HCT116 (cell line): Measurements from ENCODE around the gene NUP42. TPM values are rescaled to one million over a fixed set of nuclear protein-coding genes. Genes with fewer than 3 reads are reported as not detected.

ENCODE experiments used
- ATAC-seq: fragments of 200-7000 bp; cut with Tn5 transposase; 2 replicates; pipeline ENCODE4 v1.9.1; 2020; ENCODE audit warnings: mild to moderate bottlenecking, moderate library complexity
- BruUV-seq: library from RNA; stranded (reverse); fragments of 400-500 nt; replicated peaks from 2 replicates; lab custom pipeline; 2021; lab: Mats Ljungman, UMichigan
- CTCF ChIA-PET: fragments of 300-600 bp; sonication (Branson Sonifier 250); formaldehyde crosslinking; loops from one replicate; lab custom pipeline; 2021; ENCODE audit warnings: antibody characterized with exemption; lab: Charles Lee
- POLR2A ChIA-PET: fragments of 300-600, 350-600 bp; sonication (Branson Sonifier 250); formaldehyde crosslinking; loops from one replicate; lab custom pipeline; 2021; ENCODE audit warnings: antibody characterized with exemption; lab: Charles Lee
- RAD21 ChIA-PET, 2 experiments: fragments of 300-600 bp; sonication (Branson Sonifier 250); formaldehyde crosslinking; loops; one replicate each; lab custom pipeline; 2023; ENCODE audit warnings: low total read pairs in 2 of 2; ENCODE audit not compliant: uncharacterized antibody in 2 of 2, unreplicated experiment in 2 of 2, low non-redundant PET in 1 of 2; lab: Charles Lee
- DNase-seq: peaks from one replicate; pipeline ENCODE4 v3.0.0-alpha.2; 2010; ENCODE audit warnings: low read depth, low spot score
- H2AFZ ChIP-seq: fragments of 200-600 bp; shearing (Covaris generic), sonication (generic); 2 replicates; pipeline ENCODE4 v1.6.1; 2017; ENCODE audit warnings: low read depth, mixed run types, mixed read lengths, antibody characterized with exemption, low read length; ENCODE audit not compliant: poor library complexity, severe bottlenecking
- H3K27ac ChIP-seq: 2 replicates; pipeline ENCODE4 v1.5.1; 2012; ENCODE audit warnings: low read depth, low read length
- H3K27me3 ChIP-seq: fragments of 200-600 bp; sonication (generic); 2 replicates; pipeline ENCODE4 v1.6.1; 2016; ENCODE audit warnings: mixed run types, low read length, mixed read lengths; ENCODE audit not compliant: insufficient read depth
- H3K36me3 ChIP-seq, 2 experiments: fragments of 200-500 bp in 1 of 2; fragments of 200-600 bp in 1 of 2; sonication (Bioruptor generic) in 1 of 2; sonication (generic) in 1 of 2; 2 replicates each; pipeline versions ENCODE4 v1.5.1 to v1.6.1; 2014 to 2016; ENCODE audit warnings: low read length in 2 of 2, inconsistent platforms in 1 of 2, mixed read lengths in 1 of 2, mixed run types in 1 of 2; ENCODE audit not compliant: insufficient read depth in 2 of 2, control insufficient read depth in 1 of 2
- H3K4me1 ChIP-seq, 2 experiments: fragments of 200-600 bp in 1 of 2; sonication (generic) in 1 of 2; 2 replicates each; pipeline versions ENCODE4 v1.5.1 to v1.6.1; 2012 to 2017; ENCODE audit warnings: low read length in 2 of 2, inconsistent platforms in 1 of 2, mild to moderate bottlenecking in 1 of 2, mixed read lengths in 1 of 2, mixed run types in 1 of 2, moderate library complexity in 1 of 2; ENCODE audit not compliant: insufficient read depth in 2 of 2, control insufficient read depth in 1 of 2
- H3K4me2 ChIP-seq: fragments of 200-600 bp; sonication (generic); 2 replicates; pipeline ENCODE4 v1.6.1; 2017; ENCODE audit warnings: mixed run types, low read length, mixed read lengths
- H3K4me3 ChIP-seq, 2 experiments: fragments of 200-600 bp in 1 of 2; sonication (generic) in 1 of 2; replicated peaks in 1 of 2; 2 replicates each; pipeline ENCODE4 v1.5.1; 2011 to 2016; ENCODE audit warnings: low read length in 2 of 2, control low read depth in 1 of 2, low read depth in 1 of 2, mild to moderate bottlenecking in 1 of 2, mixed read lengths in 1 of 2, mixed run types in 1 of 2
- H3K79me2 ChIP-seq: fragments of 200-600 bp; sonication (generic); 2 replicates; pipeline ENCODE4 v1.6.1; 2017; ENCODE audit warnings: mild to moderate bottlenecking, mixed run types, low read length, moderate library complexity, mixed read lengths; ENCODE audit not compliant: insufficient read depth
- H3K9ac ChIP-seq: fragments of 200-600 bp; sonication (generic); 2 replicates; pipeline ENCODE4 v1.6.1; 2016; ENCODE audit warnings: low read length, mixed read lengths
- H3K9me2 ChIP-seq: fragments of 200-600 bp; sonication (generic), shearing (Covaris generic); 2 replicates; pipeline ENCODE4 v1.6.1; 2017; ENCODE audit warnings: mixed run types, mild to moderate bottlenecking, moderate library complexity; ENCODE audit not compliant: insufficient read depth
- H3K9me3 ChIP-seq, 2 experiments: fragments of 200-500 bp in 1 of 2; fragments of 200-600 bp in 1 of 2; sonication (Bioruptor generic) in 1 of 2; sonication (generic) in 1 of 2; 2 replicates each; pipeline ENCODE4 v1.6.1; 2014 to 2017; ENCODE audit warnings: low read length in 2 of 2, mixed read lengths in 2 of 2, inconsistent platforms in 1 of 2, low read depth in 1 of 2, mild to moderate bottlenecking in 1 of 2, mixed run types in 1 of 2, moderate library complexity in 1 of 2; ENCODE audit not compliant: control insufficient read depth in 1 of 2, insufficient read depth in 1 of 2
- H4K20me1 ChIP-seq: fragments of 200-600 bp; sonication (generic), shearing (Covaris generic); 2 replicates; pipeline ENCODE4 v1.6.1; 2017; ENCODE audit warnings: mixed run types, mild to moderate bottlenecking, moderate library complexity; ENCODE audit not compliant: insufficient read depth
- ATF3 ChIP-seq: IDR thresholded peaks from 2 replicates; pipeline ENCODE4 v1.6.1; 2012
- EGR1 ChIP-seq: IDR thresholded peaks from 2 replicates; pipeline ENCODE4 v1.6.1; 2012; ENCODE audit warnings: low read depth
- ELF1 ChIP-seq: IDR thresholded peaks from 2 replicates; pipeline ENCODE4 v1.6.1; 2012; ENCODE audit warnings: low read depth, borderline replicate concordance
- EZH2phosphoT487 ChIP-seq: fragments of 200-600 bp; IDR thresholded peaks from 2 replicates; pipeline ENCODE4 v1.6.1; 2018; ENCODE audit warnings: antibody characterized with exemption, borderline replicate concordance
- MAX ChIP-seq: IDR thresholded peaks from 2 replicates; pipeline ENCODE4 v1.6.1; 2012
- POLR2A ChIP-seq: IDR thresholded peaks from 2 replicates; pipeline ENCODE4 v1.7.0; 2011; ENCODE audit warnings: borderline replicate concordance; ENCODE audit not compliant: insufficient read depth, insufficient read length; ENCODE audit errors: extremely low read depth
- RAD21 ChIP-seq: IDR thresholded peaks from 2 replicates; pipeline ENCODE4 v1.6.1; 2012; ENCODE audit warnings: low read depth, mild to moderate bottlenecking
- SRF ChIP-seq: IDR thresholded peaks from 2 replicates; pipeline ENCODE4 v1.6.1; 2012; ENCODE audit warnings: low read depth
- TCF7L2 ChIP-seq: IDR thresholded peaks from 2 replicates; pipeline ENCODE4 v1.7.0; 2011; ENCODE audit warnings: borderline replicate concordance, inconsistent platforms; ENCODE audit not compliant: insufficient read depth, insufficient read length; ENCODE audit errors: extremely low read depth
- ZBTB33 ChIP-seq: IDR thresholded peaks from 2 replicates; pipeline ENCODE4 v1.6.1; 2011; ENCODE audit warnings: mild to moderate bottlenecking, low read length, moderate library complexity; ENCODE audit not compliant: insufficient replicate concordance; ENCODE audit errors: extremely low read depth
- ZFX ChIP-seq: fragments of 450-650 bp; IDR thresholded peaks from 2 replicates; pipeline ENCODE4 v1.6.1; 2017
- intact Hi-C: fragments of 100-400 bp; cut with micrococcal nuclease; formaldehyde crosslinking; loops from 2 replicates; pipeline ENCODE4 v1.10.0; 2022
- total RNA-seq: library from RNA; stranded (reverse); gene quantifications from one replicate; pipeline ENCODE4 v1.2.1, GENCODE V29; 2021; ENCODE audit not compliant: unreplicated experiment

The NUP42 gene
- total RNA-seq, 1 experiment from 2014 or later, result 36.5 TPM

GRCh38 chr7:23157679-23158078, 24.2 kb upstream of the NUP42 start:
- H3K9me2 ChIP-seq, result no peaks in the 10 kb centered on the region
- TF ChIP-seq MAX, result no peak
- TF ChIP-seq POLR2A, result no peak
- TF ChIP-seq ZFX, result no peak
- no peak for TF ChIP-seq EZH2phosphoT487
- TF ChIP-seq ZBTB33, result no peak
- TF ChIP-seq TCF7L2, result no peak
- no peak for TF ChIP-seq RAD21
- TF ChIP-seq SRF, result no peak
- TF ChIP-seq, all 23 proteins: peak for 0
- H3K36me3 ChIP-seq, result 0 out of 4 replicates have a peak, but pooled peaks cover 0 to 2% of the 10 kb centered on the region in 2 experiments
- H3K9ac ChIP-seq, result no peak overlapping the region
- DNase-seq (no peak), ATAC-seq (no peak)
- no peaks in the 10 kb centered on the region for H3K79me2 ChIP-seq
- H3K4me1 ChIP-seq, result no peaks in the 10 kb centered on the region
- ChIA-PET POLR2A (no interaction called here), CTCF (no interaction called here), RAD21 (no interaction called here)
- intact Hi-C loops, result no loop called here
- H3K27me3 ChIP-seq, result no peaks in the 10 kb centered on the region
- H2AFZ ChIP-seq, result no peak overlapping the region
- no TSS peak for BruUV-seq
- no peaks in the 10 kb centered on the region for H4K20me1 ChIP-seq
- H3K27ac ChIP-seq, result no peak overlapping the region
- H3K4me2 ChIP-seq, result no peak overlapping the region
- no peak overlapping the region for H3K4me3 ChIP-seq
- H3K9me3 ChIP-seq, result no peaks in the 10 kb centered on the region

- no peaks in the 10 kb centered on the region for H3K9me3 ChIP-seq
- H3K36me3 ChIP-seq, result 0 out of 4 replicates have a peak, but pooled peaks cover 0 to 2% of the 10 kb centered on the region in 2 experiments
- no peak overlapping the region for H3K4me2 ChIP-seq
- ATAC-seq (no peak), DNase-seq (no peak)
- RAD21 ChIA-PET, result no interaction called here
- TF ChIP-seq ELF1, result no peak
- no peak for TF ChIP-seq EGR1
- no peak for TF ChIP-seq EZH2phosphoT487
- TF ChIP-seq ATF3, result no peak
- no peak for TF ChIP-seq ZBTB33
- no peaks in the 10 kb centered on the region for H3K27me3 ChIP-seq
- CTCF ChIA-PET, result no interaction called here
- no peaks in the 10 kb centered on the region for H3K4me1 ChIP-seq
- no peak overlapping the region for H3K9ac ChIP-seq
- no peak overlapping the region for H3K27ac ChIP-seq
- no peaks in the 10 kb centered on the region for H3K9me2 ChIP-seq
- BruUV-seq, result no TSS peak
- no peak overlapping the region for H2AFZ ChIP-seq
- no peaks in the 10 kb centered on the region for H4K20me1 ChIP-seq
- intact Hi-C loops, result no loop called here
- no peaks in the 10 kb centered on the region for H3K79me2 ChIP-seq
- no peak overlapping the region for H3K4me3 ChIP-seq
- POLR2A ChIA-PET, result no interaction called here
Observed at GRCh38 chr7:23158546-23158945, 23.3 kb upstream of the NUP42 start.
